NCI-H1092 treated with DMSO at 0.1 percent for 48 hours (cell line): ENCODE measurements around the gene SLC38A5.
"Not testable (repeated sequence)": the region's sequence is repeated elsewhere in the genome, so short reads cannot be mapped to it uniquely, and the experiment has no call there.

Experiments
- DNase-seq: peaks from one replicate; lab custom pipeline; 2025; lab: John Stamatoyannopoulos, UW

The SLC38A5 gene

GRCh38 chrX:48470110-48470832, at the start of gene SLC38A5:
Gene SLC38A5 (minus strand): TSS chrX:48470260. CDS start chrX:48467924, 2,336 bp downstream.
- DNase-seq, result no peak

GRCh38 chrX:48519481-48519880, 49.4 kb upstream of the SLC38A5 start:
- DNase-seq, result not testable (repeated sequence)

- no peak for DNase-seq
Observed at GRCh38 chrX:48516987-48517386, 46.9 kb upstream of the SLC38A5 start.

GRCh38 chrX:48516285-48516684, 46.2 kb upstream of the SLC38A5 start:
- no peak for DNase-seq

- DNase-seq, result no peak
Observed at GRCh38 chrX:48515842-48516241, 45.8 kb upstream of the SLC38A5 start.

GRCh38 chrX:48514868-48515460, 44.9 kb upstream of the SLC38A5 start:
- DNase-seq, result no peak

- DNase-seq, result no peak
Observed at GRCh38 chrX:48514126-48514806, 44.2 kb upstream of the SLC38A5 start.

- DNase-seq, result no peak
Observed at GRCh38 chrX:48513670-48514069, 43.6 kb upstream of the SLC38A5 start.

- DNase-seq, result no peak
Observed at GRCh38 chrX:48512371-48512935, 42.4 kb upstream of the SLC38A5 start.

- DNase-seq, result no peak
Observed at GRCh38 chrX:48511560-48511959, 41.5 kb upstream of the SLC38A5 start.

GRCh38 chrX:48509619-48510018, 39.6 kb upstream of the SLC38A5 start:
- DNase-seq, result no peak

- peak; percentile 1 for DNase-seq
Observed at GRCh38 chrX:48509245-48509590, 39.2 kb upstream of the SLC38A5 start.

GRCh38 chrX:48508400-48509244, 38.6 kb upstream of the SLC38A5 start, which contains the start of gene PORCN:
Gene PORCN (plus strand): TSS chrX:48508992. CDS start chrX:48509821, 829 bp downstream.
- peak; percentile 31 for DNase-seq

GRCh38 chrX:48507246-48507645, 37.2 kb upstream of the SLC38A5 start:
- no peak for DNase-seq

- no peak for DNase-seq
Observed at GRCh38 chrX:48505481-48505880, 35.4 kb upstream of the SLC38A5 start.

GRCh38 chrX:48504261-48504660, 34.2 kb upstream of the SLC38A5 start:
- no peak for DNase-seq

GRCh38 chrX:48498374-48498809, 28.3 kb upstream of the SLC38A5 start:
- no peak for DNase-seq

- no peak for DNase-seq
Observed at GRCh38 chrX:48497871-48498270, 27.8 kb upstream of the SLC38A5 start.

GRCh38 chrX:48496660-48497059, 26.6 kb upstream of the SLC38A5 start:
- no peak for DNase-seq

- peak; percentile 35 for DNase-seq
Observed at GRCh38 chrX:48493890-48494364, 23.9 kb upstream of the SLC38A5 start.

- no peak for DNase-seq
Observed at GRCh38 chrX:48492293-48492910, 22.3 kb upstream of the SLC38A5 start.
